Large intestine (tissue), 3 donors: Measurements from ENCODE around the gene SPATA2L. TPM values are rescaled to one million over a fixed set of nuclear protein-coding genes. Genes with fewer than 3 reads are reported as not detected.
"Not testable (repeated sequence)": the region's sequence is repeated elsewhere in the genome, so short reads cannot be mapped to it uniquely, and the experiment has no call there.

Experiments
- DNase-seq, 2 donors: peaks; one replicate each; pipeline versions ENCODE4 v3.0.0 to v3.0.0-alpha.2; 2013
- H3K27ac ChIP-seq: one replicate; pipeline ENCODE4 v1.5.1; 2013; ENCODE audit warnings: low read length
- H3K27me3 ChIP-seq: 2 replicates; pipeline ENCODE4 v1.6.1; 2013; ENCODE audit warnings: low read length; ENCODE audit not compliant: control insufficient read depth, insufficient read depth
- H3K36me3 ChIP-seq: 2 replicates; pipeline ENCODE4 v1.6.1; 2013; ENCODE audit warnings: low read length; ENCODE audit not compliant: control insufficient read depth, insufficient read depth
- H3K4me1 ChIP-seq: one replicate; pipeline ENCODE4 v1.6.1; 2013; ENCODE audit warnings: low read length; ENCODE audit not compliant: control insufficient read depth, insufficient read depth
- H3K4me3 ChIP-seq: one replicate; pipeline ENCODE4 v1.5.1; 2013; ENCODE audit warnings: low read length
- H3K9me3 ChIP-seq: one replicate; pipeline ENCODE4 v1.6.1; 2013; ENCODE audit warnings: mild to moderate bottlenecking, low read depth, low read length, moderate library complexity; ENCODE audit not compliant: control insufficient read depth
- WGBS: methylation state at CpG from one replicate; pipeline ENCODE4 v1.1.5; 2013; ENCODE audit warnings: low lambda C conversion rate; ENCODE audit not compliant: insufficient coverage; 5-methylcytosine and 5-hydroxymethylcytosine counted together
- polyA plus RNA-seq: library from polyadenylated mRNA; unstranded; fragments of 120-200 nt; gene quantifications from one replicate; pipeline ENCODE4 v1.2.1, GENCODE V29; 2013

Gene SPATA2L
- polyA plus RNA-seq, 1 donor = 18.7 TPM

GRCh38 chr16:89670496-89671431, 30.7 kb downstream of the SPATA2L start:
- Histone ChIP-seq H3K4me3 (no peak overlapping the region), H3K27me3 (no peaks in the 10 kb centered on the region), H3K36me3 (peaks cover 2% of the 10 kb centered on the region), H3K4me1 (peaks cover 19% of the 10 kb centered on the region), H3K9me3 (peaks cover 7% of the 10 kb centered on the region), H3K27ac (peak overlapping the region; percentile 34)
- WGBS = no CpG with 5 or more reads among the region's 10 CpGs
- peak in 1 of 2 donors; percentile 41 for DNase-seq

DNA sequence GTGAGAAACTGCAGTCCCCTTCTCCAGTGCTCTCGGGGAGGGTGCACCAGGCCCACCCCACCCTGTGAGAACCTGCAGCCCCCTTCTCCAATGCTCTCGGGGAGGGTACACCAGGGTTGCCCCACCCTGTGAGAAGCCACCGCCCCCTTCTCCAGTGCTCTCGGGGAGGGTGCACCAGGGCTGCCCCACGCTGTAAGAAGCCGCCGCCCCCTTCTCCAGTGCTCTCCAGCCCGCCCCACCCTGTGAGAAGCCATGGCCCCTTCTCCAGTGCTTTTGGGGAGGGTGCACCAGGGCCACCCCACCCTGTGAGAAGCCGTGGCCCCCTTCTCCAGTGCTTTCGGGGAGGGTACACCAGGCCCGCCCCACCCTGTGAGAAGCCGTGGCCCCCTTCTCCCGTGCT, 31.8 kb downstream of the SPATA2L start:
- Histone ChIP-seq H3K9me3 (peaks cover 11% of the 10 kb centered on the region), H3K27ac (no peak overlapping the region), H3K4me1 (peaks cover 19% of the 10 kb centered on the region), H3K27me3 (no peaks in the 10 kb centered on the region), H3K36me3 (peaks cover 4% of the 10 kb centered on the region), H3K4me3 (no peak overlapping the region)
- no peak for DNase-seq
- WGBS = no CpG with 5 or more reads among the region's 13 CpGs

DNA sequence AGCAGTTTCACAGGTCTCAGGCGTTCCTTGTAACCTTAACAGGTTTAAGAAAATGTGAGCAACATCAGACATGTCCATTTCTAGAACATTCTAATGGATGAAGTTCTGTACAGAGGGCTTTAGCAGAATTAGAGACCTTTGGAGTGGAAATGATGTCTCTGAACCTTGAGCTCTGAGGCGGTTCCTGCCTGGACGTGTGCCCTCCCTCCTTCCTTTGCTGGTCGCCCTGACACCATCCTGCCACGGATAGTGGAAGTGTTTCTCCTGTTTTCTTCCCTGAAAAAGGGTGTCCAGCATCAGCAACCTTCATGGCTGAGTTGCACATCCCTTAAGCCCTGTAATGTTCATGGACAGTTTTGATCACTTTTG, 32.7 kb downstream of the SPATA2L start:
- peaks cover 19% of the 10 kb centered on the region for H3K4me1 ChIP-seq
- peak in 1 of 2 donors; percentile 60 for DNase-seq
- no peak overlapping the region for H3K27ac ChIP-seq
- peaks cover 6% of the 10 kb centered on the region for H3K36me3 ChIP-seq
- WGBS = no CpG with 5 or more reads among the region's 5 CpGs
- peaks cover 11% of the 10 kb centered on the region for H3K9me3 ChIP-seq
- no peak overlapping the region for H3K4me3 ChIP-seq
- H3K27me3 ChIP-seq = no peaks in the 10 kb centered on the region

- Histone ChIP-seq H3K4me1 (peaks cover 19% of the 10 kb centered on the region), H3K9me3 (peaks cover 11% of the 10 kb centered on the region), H3K27me3 (no peaks in the 10 kb centered on the region), H3K36me3 (peaks cover 16% of the 10 kb centered on the region), H3K27ac (no peak overlapping the region), H3K4me3 (no peak overlapping the region)
- no CpG with 5 or more reads among the region's 9 CpGs for WGBS
- DNase-seq = no peak
Observed at GRCh38 chr16:89667633-89668032, 33.9 kb downstream of the SPATA2L start.

- Histone ChIP-seq H3K9me3 (peaks cover 11% of the 10 kb centered on the region), H3K4me1 (peaks cover 19% of the 10 kb centered on the region), H3K36me3 (peaks cover 21% of the 10 kb centered on the region)
- H3K27me3 ChIP-seq, H3K4me3 ChIP-seq, H3K27ac ChIP-seq, DNase-seq: not testable (repeated sequence)
- no CpG with 5 or more reads among the region's 7 CpGs for WGBS
Observed at GRCh38 chr16:89667000-89667399, 34.5 kb downstream of the SPATA2L start.

DNA sequence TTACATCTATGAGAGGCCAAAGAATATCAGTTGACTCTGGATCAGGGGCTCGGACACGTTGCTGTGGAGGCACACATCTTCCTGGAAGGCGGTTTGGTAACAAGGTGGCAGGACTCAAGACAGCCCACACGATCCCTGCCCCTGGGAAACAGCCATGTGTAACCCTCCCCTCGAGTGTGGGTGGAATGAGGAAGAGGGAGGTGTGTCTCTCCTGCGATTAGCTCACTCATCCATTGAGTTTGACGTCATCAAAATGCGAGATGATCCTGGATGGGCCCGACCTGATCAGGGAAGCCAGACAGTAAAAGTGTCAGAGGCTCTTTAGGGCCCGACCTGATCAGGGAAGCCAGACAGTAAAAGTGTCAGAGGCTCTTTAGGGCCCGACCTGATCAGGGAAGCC, 37.3 kb downstream of the SPATA2L start:
- WGBS = no CpG with 5 or more reads among the region's 11 CpGs
- DNase-seq, H3K27me3 ChIP-seq, H3K27ac ChIP-seq, H3K4me3 ChIP-seq, H3K4me1 ChIP-seq: not testable (repeated sequence)
- peaks cover 37% of the 10 kb centered on the region for H3K36me3 ChIP-seq
- peaks cover 11% of the 10 kb centered on the region for H3K9me3 ChIP-seq

GRCh38 chr16:89661215-89661614, 40.3 kb downstream of the SPATA2L start:
- WGBS = no CpG with 5 or more reads among the region's 9 CpGs
- H3K9me3 ChIP-seq = peaks cover 6% of the 10 kb centered on the region
- peaks cover 17% of the 10 kb centered on the region for H3K4me1 ChIP-seq
- H3K27ac ChIP-seq = no peak overlapping the region
- DNase-seq = no peak
- no peak overlapping the region for H3K4me3 ChIP-seq
- no peaks in the 10 kb centered on the region for H3K27me3 ChIP-seq
- H3K36me3 ChIP-seq = peaks cover 37% of the 10 kb centered on the region

DNA sequence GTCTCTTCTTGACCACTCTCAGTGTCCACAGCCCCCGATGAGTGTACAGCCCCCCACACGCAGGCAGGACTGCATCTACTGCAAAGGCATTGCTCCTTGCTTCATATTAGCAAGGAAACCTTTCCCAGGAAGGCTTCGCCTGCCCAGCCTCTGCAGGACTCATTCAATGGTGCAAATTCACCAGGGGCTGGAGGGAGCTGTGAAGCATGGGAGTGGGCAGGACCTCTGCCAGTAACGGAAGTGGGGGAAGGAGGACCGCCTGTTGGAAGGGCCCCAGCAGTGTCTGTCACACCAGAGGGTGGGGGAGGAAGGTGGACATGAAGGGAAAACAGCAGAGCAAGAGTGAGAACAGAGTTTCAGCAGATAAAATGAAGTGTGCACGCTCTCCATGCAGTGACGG, 41.4 kb downstream of the SPATA2L start:
- no CpG with 5 or more reads among the region's 7 CpGs for WGBS
- Histone ChIP-seq H3K27me3 (no peaks in the 10 kb centered on the region), H3K36me3 (peaks cover 37% of the 10 kb centered on the region), H3K4me1 (peaks cover 17% of the 10 kb centered on the region), H3K27ac (no peak overlapping the region), H3K9me3 (peaks cover 2% of the 10 kb centered on the region), H3K4me3 (no peak overlapping the region)
- DNase-seq = no peak

- H3K27ac ChIP-seq = peak overlapping the region; percentile 62
- no peak for DNase-seq
- peak overlapping the region; percentile 97 for H3K4me3 ChIP-seq
- H3K4me1 ChIP-seq = peaks cover 17% of the 10 kb centered on the region
- peaks cover 34% of the 10 kb centered on the region for H3K36me3 ChIP-seq
- no peaks in the 10 kb centered on the region for H3K9me3 ChIP-seq
- H3K27me3 ChIP-seq = no peaks in the 10 kb centered on the region
- WGBS = 0% methylated on average over 3 of the region's 27 CpGs
Observed at GRCh38 chr16:89658221-89658879, 43.2 kb downstream of the SPATA2L start.

DNA sequence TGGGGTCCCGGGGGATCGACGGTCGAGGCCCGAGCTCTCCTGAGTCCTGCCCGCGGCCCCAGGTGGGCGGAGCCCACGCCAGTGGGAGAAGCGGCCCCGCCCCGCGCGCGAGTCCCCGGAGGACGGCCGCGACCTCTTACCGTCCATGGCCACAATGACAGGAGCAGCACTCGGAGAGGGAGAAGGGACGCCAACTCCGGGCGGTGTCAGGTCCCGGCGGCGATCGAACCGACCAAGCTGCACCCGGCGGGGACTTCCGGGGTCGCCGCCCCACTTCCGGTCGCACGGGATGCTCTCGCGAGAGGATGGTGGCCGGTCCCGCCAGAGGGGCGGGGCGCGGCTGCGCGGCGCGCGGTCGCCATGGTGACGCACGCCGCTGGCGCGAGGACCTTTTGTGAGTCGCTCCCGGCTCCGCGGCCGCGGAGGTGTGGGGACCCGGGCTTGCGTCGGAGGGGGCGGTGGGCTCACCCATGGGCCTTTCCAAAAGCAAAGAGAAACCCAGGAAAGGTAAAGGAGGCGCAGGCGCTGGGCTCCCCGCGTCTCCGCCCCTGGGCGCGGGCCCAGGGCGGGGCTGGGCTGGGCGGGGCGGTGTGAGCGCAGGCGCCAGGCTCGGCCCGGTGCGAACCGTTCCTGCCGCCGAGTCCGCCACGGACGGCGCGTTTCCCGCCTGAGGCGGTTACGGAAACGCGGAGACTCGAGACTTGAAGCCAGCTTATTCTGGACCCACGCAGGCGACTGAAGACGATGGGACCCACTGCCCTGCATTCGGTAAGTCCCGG, 43.9 kb downstream of the SPATA2L start, which contains the start of the genes CHMP1A and SPATA33:
Gene CHMP1A, minus strand, starts transcription at position 267 of the 779 bp plus-strand sequence. Its CDS starts 120 bp downstream, at position 147.
Gene SPATA33, plus strand, starts transcription at position 395 of the 779 bp plus-strand sequence. Its CDS starts 76 bp downstream, at position 471.
- H3K9me3 ChIP-seq = no peaks in the 10 kb centered on the region
- peak; percentile 85 to 91 for DNase-seq
- no CpG with 5 or more reads among the region's 99 CpGs for WGBS
- no peaks in the 10 kb centered on the region for H3K27me3 ChIP-seq
- H3K36me3 ChIP-seq = peaks cover 29% of the 10 kb centered on the region
- peak within 1 kb of the TSS; percentile 62 for H3K27ac ChIP-seq
- peak within 1 kb of the TSS; percentile 97 for H3K4me3 ChIP-seq
- H3K4me1 ChIP-seq = peaks cover 17% of the 10 kb centered on the region
